Measurements from ENCODE around the gene GPC6.

- TF ChIP-seq GATA2 (IDR thresholded peaks at IDR 0.05; ENCODE audit: low read depth, low read length) (no peak), GATA3 (IDR thresholded peaks at IDR 0.05; ENCODE audit: low read depth, low read length) (no peak)
Measured at GRCh38 chr13:94162289-94162688, 935.7 kb downstream of the GPC6 start.

Measured in SH-SY5Y (cell line).